ENCODE data around the gene BCL2L15. TPM values are rescaled to one million over a fixed set of nuclear protein-coding genes. Genes with fewer than 3 reads are reported as not detected.

Gene BCL2L15
- total and polyA plus RNA-seq, 2 of the 13 experiments (the other 11 are each of a cell fraction or from before 2014, with no cell fraction given): 0.03 to 0.27 TPM

DNA sequence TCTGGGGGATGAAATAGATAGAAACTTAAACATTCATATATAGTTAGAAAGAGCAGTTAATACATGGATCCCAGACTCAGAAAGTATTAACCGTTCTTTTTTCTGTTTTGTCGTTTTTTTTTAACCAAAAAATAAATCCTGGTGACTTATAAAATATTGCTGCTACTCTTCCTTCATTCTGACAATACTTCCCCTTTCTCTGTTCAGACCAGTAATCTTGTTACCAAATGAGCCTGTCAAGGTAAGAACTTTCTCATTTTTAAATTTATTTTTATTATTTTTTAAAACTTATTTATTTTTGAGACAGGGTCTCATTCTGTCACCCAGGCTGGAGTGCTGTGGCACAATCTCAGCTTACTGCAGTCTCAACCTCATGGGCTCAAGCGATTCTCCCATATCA lies 29.6 kb downstream of the BCL2L15 start (continued):
- TF ChIP-seq, protein P1, sequence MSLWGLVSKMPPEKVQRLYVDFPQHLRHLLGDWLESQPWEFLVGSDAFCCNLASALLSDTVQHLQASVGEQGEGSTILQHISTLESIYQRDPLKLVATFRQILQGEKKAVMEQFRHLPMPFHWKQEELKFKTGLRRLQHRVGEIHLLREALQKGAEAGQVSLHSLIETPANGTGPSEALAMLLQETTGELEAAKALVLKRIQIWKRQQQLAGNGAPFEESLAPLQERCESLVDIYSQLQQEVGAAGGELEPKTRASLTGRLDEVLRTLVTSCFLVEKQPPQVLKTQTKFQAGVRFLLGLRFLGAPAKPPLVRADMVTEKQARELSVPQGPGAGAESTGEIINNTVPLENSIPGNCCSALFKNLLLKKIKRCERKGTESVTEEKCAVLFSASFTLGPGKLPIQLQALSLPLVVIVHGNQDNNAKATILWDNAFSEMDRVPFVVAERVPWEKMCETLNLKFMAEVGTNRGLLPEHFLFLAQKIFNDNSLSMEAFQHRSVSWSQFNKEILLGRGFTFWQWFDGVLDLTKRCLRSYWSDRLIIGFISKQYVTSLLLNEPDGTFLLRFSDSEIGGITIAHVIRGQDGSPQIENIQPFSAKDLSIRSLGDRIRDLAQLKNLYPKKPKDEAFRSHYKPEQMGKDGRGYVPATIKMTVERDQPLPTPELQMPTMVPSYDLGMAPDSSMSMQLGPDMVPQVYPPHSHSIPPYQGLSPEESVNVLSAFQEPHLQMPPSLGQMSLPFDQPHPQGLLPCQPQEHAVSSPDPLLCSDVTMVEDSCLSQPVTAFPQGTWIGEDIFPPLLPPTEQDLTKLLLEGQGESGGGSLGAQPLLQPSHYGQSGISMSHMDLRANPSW (CRISPR knock-in tag; IDR thresholded peaks at IDR 0.05; ENCODE audit: borderline replicate concordance): no peak
- TF ChIP-seq, protein P2, sequence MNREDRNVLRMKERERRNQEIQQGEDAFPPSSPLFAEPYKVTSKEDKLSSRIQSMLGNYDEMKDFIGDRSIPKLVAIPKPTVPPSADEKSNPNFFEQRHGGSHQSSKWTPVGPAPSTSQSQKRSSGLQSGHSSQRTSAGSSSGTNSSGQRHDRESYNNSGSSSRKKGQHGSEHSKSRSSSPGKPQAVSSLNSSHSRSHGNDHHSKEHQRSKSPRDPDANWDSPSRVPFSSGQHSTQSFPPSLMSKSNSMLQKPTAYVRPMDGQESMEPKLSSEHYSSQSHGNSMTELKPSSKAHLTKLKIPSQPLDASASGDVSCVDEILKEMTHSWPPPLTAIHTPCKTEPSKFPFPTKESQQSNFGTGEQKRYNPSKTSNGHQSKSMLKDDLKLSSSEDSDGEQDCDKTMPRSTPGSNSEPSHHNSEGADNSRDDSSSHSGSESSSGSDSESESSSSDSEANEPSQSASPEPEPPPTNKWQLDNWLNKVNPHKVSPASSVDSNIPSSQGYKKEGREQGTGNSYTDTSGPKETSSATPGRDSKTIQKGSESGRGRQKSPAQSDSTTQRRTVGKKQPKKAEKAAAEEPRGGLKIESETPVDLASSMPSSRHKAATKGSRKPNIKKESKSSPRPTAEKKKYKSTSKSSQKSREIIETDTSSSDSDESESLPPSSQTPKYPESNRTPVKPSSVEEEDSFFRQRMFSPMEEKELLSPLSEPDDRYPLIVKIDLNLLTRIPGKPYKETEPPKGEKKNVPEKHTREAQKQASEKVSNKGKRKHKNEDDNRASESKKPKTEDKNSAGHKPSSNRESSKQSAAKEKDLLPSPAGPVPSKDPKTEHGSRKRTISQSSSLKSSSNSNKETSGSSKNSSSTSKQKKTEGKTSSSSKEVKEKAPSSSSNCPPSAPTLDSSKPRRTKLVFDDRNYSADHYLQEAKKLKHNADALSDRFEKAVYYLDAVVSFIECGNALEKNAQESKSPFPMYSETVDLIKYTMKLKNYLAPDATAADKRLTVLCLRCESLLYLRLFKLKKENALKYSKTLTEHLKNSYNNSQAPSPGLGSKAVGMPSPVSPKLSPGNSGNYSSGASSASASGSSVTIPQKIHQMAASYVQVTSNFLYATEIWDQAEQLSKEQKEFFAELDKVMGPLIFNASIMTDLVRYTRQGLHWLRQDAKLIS (CRISPR knock-in tag; IDR thresholded peaks at IDR 0.05): no peak

DNA sequence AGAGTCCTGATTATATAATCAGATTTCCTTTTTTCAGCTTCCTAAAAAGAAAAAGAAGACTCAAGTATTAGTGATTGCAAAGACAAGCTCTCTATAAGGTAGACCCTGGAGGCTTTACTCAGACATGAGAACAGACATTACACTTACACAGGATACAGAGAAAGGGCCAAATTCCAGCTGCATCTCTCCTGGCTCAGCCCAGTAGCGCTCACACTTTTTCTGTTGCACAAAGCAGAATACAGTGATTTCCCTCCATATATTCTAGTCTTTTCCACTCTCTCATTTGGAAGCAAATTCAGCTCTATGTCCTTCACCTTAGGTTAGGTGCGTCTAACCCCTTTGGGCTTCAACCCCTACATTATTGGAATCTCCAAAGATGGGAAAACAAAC lies 31.0 kb downstream of the BCL2L15 start:
- Histone ChIP-seq H3K79me2 (ENCODE audit: insufficient read depth, low read length) (no peaks in the 10 kb centered on the region), H3K27me3 (ENCODE audit: control insufficient read depth in 1 of 2, insufficient read depth in 2 of 2, low read length in 2 of 2) (no peaks in the 10 kb centered on the region; a peak in 1 of 5 replicates), H3K4me1 (ENCODE audit: insufficient read depth, low read length) (peaks cover 14% of the 10 kb centered on the region), H3K36me3 (replicated peaks in 1 of 2; ENCODE audit: control insufficient read depth in 1 of 2, insufficient read depth in 2 of 2, low read length in 2 of 2) (no peaks in the 10 kb centered on the region), H3K9ac (ENCODE audit: insufficient read depth, low read depth, low read length) (no peak overlapping the region), H3K4me2 (ENCODE audit: low read depth, low read length) (0 out of 2 replicates have a peak overlapping the region, but pooled peaks have one; percentile 23), H2AFZ (ENCODE audit: low read length) (no peak overlapping the region), H3K4me3 (replicated peaks in 1 of 3; ENCODE audit: insufficient read depth in 1 of 3, low read depth in 2 of 3, low read length in 3 of 3) (no peak overlapping the region), H4K20me1 (ENCODE audit: insufficient read depth, low read length) (no peaks in the 10 kb centered on the region), H3K27ac (ENCODE audit: extremely low read length, insufficient read depth, low read length) (no peak overlapping the region), H3K9me3 (ENCODE audit: low read length) (no peaks in the 10 kb centered on the region)
- no TSS peak for BruUV-seq (replicated peaks)
- WGBS (ENCODE audit: low lambda C conversion rate): 68% methylated on average over 2 of the region's 2 CpGs
- FAIRE-seq (no peak), ATAC-seq (peak; percentile 43; the same call in 1 of the 3 replicates), DNase-seq (ENCODE audit: low spot score) (peak; percentile 3)
- intact Hi-C loops (cut with micrococcal nuclease; ENCODE audit: unreplicated experiment) (no loop called here), in situ Hi-C loops (cut with HindIII; ENCODE audit: extremely low pct_ligation_motif_present, low pct_unique_long_range_greater_than_20kb) (no loop called here)
- POLR2A ChIA-PET: no interaction called here
- CTCF ChIA-PET (ENCODE audit: low intra/inter-chr PET ratio, low total read pairs): no interaction called here
- TF ChIP-seq, protein P3, sequence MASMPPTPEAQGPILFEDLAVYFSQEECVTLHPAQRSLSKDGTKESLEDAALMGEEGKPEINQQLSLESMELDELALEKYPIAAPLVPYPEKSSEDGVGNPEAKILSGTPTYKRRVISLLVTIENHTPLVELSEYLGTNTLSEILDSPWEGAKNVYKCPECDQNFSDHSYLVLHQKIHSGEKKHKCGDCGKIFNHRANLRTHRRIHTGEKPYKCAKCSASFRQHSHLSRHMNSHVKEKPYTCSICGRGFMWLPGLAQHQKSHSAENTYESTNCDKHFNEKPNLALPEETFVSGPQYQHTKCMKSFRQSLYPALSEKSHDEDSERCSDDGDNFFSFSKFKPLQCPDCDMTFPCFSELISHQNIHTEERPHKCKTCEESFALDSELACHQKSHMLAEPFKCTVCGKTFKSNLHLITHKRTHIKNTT (CRISPR knock-in tag; IDR thresholded peaks at IDR 0.05): no peak

Measured in HepG2 (cell line).